Measurements from ENCODE around the gene DCAF12.

DNA sequence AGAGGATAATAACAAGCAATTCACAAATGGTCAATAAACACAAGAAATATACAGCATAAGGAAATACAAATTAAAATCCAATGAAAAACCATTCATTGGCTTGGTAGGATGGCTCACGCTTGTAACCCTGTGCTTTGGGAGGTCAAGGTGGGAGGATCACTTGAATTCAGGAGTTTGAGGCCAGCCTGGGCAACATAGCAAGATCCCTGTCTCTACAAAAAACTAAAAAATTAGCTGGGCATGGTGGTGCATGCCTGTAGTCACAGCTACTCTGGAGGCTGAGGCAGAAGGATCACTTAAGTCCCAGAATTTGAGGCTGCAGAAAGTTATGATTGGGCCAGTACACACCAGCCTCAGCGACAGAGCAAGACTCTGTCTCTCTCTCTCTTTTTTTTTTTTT, 31.4 kb upstream of the DCAF12 start:
- TF ChIP-seq, protein P1, sequence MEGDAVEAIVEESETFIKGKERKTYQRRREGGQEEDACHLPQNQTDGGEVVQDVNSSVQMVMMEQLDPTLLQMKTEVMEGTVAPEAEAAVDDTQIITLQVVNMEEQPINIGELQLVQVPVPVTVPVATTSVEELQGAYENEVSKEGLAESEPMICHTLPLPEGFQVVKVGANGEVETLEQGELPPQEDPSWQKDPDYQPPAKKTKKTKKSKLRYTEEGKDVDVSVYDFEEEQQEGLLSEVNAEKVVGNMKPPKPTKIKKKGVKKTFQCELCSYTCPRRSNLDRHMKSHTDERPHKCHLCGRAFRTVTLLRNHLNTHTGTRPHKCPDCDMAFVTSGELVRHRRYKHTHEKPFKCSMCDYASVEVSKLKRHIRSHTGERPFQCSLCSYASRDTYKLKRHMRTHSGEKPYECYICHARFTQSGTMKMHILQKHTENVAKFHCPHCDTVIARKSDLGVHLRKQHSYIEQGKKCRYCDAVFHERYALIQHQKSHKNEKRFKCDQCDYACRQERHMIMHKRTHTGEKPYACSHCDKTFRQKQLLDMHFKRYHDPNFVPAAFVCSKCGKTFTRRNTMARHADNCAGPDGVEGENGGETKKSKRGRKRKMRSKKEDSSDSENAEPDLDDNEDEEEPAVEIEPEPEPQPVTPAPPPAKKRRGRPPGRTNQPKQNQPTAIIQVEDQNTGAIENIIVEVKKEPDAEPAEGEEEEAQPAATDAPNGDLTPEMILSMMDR (IDR thresholded peaks at IDR 0.05): no peak
- TF ChIP-seq POLR2A (IDR thresholded peaks at IDR 0.05): no peak

All from uterus (tissue), 2 donors.